NCI-H2196 treated with DMSO at 0.1 percent for 48 hours (cell line): ENCODE results near the gene TCN2.
"Not testable (repeated sequence)": the region's sequence is repeated elsewhere in the genome, so short reads cannot be mapped to it uniquely, and the experiment has no call there.

Source experiments
- DNase-seq: peaks from one replicate; lab custom pipeline; 2025; ENCODE audit not compliant: unreplicated experiment; lab: John Stamatoyannopoulos, UW

TCN2 gene

DNA sequence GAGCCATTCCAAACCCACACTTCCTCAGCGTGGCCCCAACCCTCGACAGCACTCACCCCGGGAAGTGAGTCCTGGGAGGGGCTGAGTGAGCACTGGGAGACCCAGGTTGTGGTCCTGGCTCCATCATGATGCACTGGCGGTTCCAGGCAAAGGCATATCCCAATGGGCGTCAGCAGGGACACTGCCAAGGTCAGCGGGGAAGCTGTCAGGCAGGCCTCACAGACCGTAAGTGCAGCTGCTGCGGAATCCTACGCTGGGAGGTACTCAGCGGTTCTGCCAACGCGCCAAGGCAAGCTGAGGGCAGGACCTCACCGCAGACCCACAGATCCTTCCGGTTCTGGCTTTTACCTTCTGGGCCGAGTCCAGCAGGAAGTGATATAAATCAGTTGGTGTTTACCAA is 31.1 kb upstream of the TCN2 start:
- no peak for DNase-seq

DNA sequence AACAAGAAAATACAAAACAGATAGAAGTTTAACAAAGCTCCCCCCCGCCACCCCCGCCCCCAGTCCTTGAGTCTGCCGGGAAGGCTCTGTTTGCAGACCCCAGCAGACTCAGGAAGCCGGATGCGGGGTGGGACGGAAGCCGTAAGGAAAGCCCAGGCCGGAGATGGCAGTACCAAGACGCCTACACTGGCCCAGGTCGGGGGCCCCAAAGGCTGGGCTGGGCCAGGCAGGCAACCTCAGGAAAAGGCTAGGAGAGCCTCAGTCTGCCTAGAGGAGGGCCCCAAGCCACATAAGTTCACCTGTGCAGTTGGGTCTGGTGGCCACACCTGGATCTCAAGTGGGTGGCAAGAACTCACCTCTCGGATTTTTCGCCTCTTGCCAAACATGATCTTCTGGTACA is 28.5 kb upstream of the TCN2 start:
- no peak for DNase-seq

DNA sequence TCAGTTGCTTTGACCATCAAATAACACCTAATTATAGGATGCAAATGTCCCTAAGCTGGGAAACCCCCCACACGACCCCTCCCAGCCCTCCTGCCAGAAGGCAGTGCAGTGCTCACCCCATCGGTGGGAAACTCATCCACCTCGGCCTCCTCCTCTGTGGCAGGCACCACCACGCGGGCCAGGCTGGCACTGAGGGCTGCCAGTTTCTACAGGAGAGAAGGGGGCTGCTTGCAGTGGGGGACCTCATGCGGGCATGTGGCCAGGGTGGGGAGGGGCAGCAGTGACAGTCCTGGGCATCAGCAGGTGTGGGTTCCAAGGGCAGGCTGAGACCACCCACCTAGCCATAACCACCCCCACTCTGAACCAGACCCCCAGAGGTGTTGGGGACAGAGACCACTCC is 26.1 kb upstream of the TCN2 start:
- no peak for DNase-seq

DNA sequence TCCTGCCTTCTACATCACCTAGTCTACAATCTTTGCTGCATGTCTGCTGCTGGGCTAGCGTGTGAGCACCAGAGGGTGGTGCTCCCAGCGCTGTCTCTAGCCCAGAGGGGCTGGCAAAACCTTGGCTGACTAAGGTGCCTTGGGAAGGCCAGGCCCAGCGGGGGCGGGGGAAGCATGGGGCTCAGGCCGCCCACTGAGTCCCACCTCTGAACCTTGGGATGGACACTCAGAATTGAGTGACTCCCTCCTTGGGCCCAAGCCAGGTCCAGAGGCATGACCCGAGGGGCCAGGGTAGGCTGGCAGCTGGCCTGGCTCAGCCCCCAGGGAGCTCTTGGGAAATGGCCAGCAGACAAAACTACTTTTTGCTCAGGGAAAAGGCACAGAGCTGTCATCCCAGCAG is 24.9 kb upstream of the TCN2 start:
- no peak for DNase-seq

DNA sequence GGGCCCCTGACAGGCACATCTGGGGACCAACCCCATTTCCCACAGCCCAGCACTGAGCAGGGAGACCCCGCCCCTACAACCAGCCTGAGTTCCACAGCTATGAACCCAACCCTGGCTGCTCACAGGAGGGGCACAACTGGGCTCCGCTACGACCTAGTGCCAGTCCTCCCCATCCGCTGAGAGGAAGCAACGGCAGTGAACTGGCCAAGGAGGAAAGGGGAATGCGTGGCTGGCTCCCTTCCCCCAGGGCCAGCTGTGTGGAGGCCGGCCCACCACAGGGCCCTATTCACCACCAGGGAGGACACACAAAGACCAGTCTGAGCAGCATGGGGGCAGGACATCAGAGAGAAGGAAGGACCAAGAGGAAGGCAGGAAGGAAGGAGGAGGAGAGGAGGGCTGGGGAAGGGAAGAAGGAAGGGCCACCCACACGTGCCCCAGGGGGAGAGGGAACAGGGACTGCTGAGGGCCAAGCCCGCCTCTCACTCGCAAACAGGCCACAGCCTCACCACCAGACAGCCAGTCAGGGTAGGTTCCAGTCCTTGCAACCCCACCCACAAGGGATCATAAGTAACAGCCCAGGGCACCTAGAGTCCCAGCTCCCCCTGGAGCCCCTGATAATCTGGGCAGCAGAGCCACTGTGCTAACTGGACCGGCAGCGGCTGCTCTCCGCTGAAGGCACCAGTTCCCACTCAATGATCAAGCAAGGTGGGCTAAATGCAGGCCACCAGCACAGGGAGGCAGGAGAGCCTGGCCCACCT is 24.0 kb upstream of the TCN2 start:
- no peak for DNase-seq

DNA sequence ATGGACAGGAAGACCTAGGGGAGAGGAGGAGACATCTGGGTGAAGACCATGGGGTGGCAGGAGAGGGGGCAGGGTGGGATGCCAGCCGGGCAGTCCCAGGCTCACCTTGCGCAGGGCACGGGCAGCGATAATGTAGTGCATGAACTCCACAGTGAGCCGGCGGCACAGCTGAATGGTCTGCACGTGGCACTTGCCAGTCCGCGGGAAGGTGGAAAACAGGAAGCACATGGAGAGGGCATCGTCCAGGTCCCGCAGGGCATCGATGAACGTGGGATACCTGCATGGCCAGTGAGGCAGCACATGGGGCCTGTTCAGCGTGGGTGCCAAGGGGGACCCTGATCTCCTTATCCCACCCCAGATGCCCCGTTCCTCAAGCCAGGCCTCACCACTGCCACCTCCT is 22.5 kb upstream of the TCN2 start:
- DNase-seq = no peak

DNA sequence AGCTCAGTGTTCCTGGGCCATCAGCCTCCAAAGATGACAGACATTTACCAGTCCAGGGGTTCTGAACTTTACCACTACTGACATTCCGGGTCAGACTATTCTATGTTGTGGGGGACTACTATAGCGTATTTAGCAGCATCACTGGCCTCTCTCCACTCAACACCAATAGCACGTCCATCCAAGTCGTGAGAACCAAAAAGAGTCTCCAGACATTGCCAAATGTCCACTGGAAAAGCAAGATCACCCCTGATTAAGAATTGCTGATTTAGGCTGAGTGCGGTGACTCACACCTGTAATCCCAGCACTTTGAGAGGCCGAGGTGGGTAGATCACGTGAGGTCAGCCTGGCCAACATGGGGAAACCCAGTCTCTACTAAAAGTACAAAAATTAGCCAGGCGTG is 20.6 kb upstream of the TCN2 start:
- DNase-seq = no peak

DNA sequence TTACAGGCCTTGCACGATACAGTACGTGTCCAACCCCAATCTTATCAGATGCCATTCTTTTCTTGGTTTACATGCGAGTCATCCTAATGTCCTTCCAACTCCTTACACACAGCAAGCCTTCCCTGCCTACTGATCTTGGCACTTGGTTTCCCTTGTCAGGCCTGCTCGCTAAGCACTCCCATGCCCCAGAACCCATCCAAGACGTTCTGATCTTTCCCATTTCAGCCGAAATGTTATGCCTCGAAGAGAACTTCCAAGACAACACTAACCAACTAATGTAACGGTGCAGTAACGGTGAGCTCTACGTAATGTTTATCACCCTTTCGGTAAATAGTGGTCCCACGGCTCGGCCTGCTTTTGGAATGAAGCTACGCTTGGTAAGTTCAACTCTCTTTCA is 15.8 kb upstream of the TCN2 start:
- DNase-seq = no peak

DNA sequence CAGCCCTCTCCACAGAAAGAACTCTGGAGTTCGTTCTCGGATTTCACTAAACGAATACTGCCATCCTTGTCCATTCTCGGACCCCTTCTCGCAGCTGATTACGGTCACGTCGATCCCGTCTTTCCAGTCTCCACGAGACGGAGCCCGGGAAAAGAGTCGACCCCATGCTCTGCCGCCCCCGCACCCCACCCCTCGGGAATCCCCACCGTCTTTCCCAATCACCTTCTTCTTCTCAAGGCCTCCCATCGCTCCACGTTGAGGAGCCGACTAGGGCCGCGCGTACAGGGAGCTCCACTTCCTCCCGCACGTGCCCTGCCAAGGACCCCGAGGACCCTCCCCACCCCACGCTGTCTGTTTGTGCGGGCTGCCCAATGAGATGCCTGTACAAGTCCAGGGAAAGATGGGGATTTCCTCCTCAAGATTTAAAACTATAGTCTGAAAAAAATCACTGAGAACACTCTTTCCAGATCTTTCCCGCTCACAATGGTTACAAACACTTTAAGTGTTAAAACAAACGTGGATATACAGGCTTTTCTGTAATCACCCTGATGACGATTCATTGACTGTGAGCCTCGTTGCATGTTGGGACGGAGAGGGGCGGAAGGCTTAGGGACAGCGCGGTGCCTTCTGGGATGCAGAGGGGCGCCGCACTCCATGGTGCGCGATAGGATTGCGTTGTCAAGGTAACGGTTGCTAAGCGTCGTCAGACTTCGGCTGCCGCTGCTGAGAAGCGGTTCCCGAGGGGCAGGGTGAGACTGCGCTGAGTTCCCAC is 15.2 kb upstream of the TCN2 start, which contains the start of gene PES1:
Gene PES1 (minus strand): TSS at position 323 of the 772 bp plus-strand sequence. CDS start 77 bp downstream, at position 246.
- DNase-seq = peak; percentile 81

DNA sequence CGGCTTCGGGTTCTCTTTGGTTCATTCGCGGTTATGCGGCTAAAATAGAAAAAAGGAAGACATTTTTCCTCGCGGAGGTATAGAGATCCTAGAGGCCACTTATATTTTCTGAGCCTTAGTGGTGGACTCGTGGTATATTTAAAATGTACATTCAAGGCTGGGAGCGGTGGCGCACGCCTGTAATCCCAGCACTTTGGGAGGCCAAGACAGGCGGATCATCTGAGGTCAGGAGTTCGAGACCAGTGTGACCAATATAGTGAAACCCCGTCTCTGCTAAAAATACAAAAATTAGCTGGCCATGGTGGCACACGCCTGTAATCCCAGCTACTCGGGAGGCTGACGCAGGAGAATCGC is 14.6 kb upstream of the TCN2 start:
- DNase-seq = not testable (repeated sequence)

DNA sequence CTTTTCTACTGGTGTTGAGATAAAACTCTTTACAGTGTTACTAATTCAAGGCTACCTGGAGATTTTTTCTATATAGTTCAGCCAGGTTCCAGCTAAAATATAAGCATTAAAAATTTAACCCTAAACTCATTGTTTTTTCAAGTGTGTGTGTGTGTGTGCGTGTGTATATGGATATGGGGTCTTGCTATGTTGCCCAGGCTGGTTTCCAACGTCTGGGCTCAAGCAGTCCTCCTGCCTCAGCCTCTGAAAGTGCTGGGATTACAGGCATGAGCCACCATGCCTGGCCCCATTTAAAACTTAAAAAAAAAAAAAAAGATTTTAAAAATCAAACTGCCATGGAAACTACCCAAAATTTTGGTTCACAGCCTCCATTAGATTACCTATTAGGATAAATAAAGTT is 10.8 kb upstream of the TCN2 start:
- DNase-seq = no peak

DNA sequence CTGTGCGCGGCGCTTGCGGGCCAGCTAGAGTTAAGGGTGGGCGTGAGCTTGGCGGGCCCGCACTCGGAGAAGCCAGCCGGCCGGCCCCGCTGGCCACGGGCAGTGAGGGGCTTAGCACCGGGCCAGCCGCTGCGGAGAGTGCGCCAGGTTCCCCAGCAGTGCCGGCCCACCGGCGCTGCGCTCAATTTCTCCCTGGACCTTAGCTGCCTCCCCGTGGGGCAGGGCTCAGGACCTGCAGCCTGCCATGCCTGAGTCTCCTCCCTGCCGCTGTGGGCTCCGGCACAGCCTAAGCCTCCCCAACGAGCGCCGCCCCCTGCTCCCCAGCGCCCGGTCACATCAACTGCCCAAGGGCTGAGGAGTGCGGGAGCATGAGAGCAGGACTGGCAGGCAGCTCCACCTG is 10.1 kb upstream of the TCN2 start:
- DNase-seq = no peak

DNA sequence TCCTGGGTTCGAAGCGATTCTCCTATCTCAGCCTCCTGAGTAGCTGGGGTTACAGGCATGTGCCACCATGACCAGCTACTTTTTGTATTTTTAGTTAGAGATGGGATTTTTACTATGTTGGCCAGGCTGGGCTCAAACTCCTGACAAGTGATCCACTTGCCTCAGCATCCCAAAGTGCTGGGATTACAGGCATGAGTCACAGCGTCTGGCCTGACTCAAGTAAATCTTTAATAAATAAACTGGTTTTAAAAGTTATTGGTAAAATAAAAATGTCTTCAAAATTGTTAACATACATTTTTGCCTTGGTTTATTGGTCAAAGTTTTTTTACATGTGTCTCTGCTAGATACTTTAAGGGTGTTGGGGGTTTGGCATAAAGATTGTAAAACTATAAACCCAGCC is 8.0 kb upstream of the TCN2 start:
- no peak for DNase-seq

DNA sequence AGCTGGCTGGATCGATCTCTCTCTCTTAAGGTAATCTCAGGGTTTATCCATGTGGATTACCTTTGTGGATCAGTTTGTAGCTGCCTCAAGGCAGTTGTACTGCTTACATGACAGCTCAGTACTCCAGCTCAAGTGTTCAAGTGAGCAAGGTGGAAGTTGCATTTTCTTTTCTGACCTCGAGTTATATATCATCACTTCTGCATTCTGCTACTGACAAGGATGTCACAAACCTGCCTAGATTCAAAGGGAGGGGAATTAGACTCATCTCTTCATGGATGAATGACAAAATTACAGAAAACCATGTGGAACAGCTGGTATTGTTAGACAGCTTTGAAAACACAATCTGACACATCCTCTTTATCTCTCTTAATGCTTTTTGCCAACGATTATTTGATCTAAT is 6.1 kb upstream of the TCN2 start:
- DNase-seq = no peak

DNA sequence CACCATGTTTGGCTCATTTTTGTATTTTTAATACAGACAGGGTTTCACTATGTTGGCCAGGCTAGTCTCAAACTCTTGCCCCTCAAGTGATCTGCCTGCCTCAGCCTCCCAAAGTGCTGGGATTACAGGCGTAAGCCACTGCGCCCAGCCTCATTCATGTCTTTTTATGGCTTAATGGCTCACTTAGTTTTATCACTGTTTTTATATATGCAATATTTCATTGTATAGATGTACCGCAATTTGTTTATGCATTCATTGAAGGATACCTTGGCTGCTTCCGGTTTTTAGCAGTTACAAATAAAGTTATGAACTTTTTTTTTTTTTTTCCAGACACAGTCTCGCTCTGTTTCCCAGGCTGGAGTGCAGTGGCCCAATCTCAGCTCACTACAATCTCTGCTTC is 5.5 kb upstream of the TCN2 start:
- DNase-seq = no peak

DNA sequence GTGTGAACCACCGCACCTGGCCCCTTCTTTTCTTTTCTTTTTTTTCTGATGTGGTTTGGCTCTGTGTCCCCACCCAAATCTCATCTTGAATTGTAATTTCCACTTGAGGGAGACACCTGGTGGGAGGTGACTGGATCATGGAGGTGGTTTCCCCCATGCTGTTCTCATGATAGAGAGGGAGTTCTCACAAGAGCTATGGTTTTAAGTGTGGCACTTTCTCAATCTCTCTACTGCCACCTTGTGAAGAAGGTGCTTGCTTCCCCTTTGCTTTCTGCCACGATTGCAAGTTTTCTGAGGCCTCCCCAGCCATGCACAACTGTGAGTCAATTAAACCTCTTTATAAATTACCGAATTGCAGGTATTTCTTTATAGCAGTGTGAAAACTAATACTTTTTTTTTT is 4.9 kb upstream of the TCN2 start:
- no peak for DNase-seq

DNA sequence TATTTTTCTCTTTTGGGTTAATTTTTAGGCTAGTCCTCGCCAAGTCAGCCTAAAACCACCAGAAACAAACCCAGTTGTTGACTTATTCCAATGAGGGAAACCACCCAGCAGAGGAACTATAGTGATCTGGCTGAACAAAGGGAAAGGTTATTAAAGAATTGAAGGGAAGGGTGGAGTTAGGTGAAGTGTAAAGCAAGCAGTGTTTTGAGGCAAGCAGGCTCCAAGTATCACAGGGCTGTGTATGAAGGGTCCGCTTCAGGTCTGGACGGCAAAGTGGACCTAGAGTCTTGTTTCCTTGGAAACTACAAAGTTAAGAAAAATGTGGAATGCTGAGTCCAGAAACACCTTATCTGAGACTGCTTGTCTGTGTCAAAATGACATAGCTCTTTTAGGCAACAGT is 3.2 kb upstream of the TCN2 start:
- no peak for DNase-seq

DNA sequence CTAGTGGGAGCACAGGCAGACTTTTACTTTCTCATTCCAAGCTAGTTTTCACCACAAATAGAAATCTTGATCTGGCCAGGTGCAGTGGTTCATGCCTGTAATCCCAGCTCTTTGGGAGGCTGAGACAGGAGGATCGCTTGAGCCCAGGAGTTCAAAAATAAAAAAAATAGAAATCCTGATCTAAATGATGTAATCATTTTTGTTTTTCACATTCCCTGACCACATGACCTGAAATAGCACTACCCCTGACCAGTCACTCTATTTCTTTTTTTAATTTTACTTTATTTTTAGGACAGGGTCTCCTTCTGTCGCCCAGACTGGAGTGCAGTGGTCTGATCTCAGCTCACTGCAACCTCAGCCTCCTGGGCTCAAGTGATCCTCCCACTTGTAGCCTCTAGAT is 2.3 kb upstream of the TCN2 start:
- no peak for DNase-seq

DNA sequence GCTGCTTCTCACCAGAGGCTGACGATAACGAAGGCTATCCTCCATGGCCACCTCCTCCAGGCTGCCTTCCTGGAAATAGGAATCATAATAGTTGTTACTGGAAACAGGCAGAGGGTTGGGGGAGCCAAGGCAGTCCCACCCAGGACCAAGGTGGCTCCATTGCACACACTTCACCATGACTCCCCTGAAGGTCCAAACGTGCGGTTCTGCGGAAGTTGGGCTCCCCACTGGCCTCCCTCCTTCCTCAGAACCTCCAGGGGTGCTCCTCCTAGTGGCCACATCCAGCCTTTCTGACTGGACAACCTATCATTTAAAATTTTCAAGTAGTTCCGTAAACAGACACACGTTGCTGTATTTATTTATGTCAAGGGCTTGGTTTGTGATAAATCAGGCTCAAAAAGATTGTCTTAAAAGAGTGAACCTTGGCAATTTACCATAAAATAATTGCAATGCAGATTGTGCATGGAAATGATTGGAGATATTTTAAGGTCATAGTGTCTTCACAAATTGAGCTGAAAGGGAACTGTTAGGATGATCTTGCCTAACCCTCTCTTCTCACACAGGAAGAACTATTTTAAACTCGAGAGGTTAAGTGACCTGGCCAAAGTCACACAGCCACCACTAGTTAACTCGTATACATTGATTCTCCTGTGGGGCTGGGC is 1.4 kb upstream of the TCN2 start:
- no peak for DNase-seq

DNA sequence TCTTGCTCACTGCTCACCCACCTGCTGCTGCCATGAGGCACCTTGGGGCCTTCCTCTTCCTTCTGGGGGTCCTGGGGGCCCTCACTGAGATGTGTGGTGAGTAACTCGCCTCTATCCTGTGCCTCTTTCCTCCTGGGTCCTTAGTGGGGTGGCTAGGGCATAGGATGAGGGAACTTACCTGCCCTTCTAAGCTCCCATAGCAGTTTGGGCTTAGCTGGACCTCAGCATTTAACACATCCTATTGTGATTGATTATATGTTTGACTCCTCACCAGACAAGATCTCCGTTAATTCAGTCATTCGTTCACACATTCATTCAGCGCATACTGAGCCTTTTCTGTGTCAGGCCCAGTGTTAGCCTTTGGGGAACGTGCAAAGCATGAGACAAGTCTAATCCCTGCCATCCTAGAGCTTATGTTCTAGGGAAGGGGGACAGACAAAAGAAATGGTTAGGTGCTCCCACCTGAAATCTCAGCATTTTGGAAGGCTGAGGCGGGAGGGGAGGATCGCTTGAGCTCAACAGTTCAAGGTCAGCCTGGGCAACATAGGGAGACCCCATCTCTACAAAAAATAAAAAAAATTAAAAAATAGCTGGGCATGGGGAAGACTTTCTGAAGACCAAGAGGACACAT is 441 bp downstream of the TCN2 start:
- DNase-seq = no peak

DNA sequence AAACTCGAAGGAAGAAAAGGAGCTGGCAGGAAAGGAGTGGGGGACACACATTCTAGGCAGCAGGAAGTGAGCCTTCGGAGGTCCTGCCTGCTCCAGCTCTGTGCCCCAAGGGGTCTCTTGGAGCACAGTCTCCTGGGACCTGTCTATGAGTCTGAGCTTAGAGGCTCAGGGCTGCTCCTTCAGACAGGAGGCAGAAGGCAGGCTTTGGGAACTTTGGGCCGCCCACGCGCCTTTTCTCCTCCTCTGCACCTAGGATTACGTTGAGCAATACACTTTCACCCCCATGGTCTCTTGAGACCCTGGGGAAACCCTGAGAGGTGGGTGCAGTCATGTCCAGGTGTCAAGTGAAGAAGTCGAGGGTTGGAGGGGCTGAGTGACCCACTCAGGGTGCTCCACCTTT is 965 bp downstream of the TCN2 start:
- no peak for DNase-seq
